ENCODE data around the gene EHD1. TPM values are rescaled to one million over a fixed set of nuclear protein-coding genes. Genes with fewer than 3 reads are reported as not detected.
A peak's percentile ranks its signal among the peaks of the same experiment; 100 is the strongest.

The EHD1 gene
- total and polyA plus RNA-seq, 3 donors from 2014 or later = 230 to 455 (median 328) TPM

DNA sequence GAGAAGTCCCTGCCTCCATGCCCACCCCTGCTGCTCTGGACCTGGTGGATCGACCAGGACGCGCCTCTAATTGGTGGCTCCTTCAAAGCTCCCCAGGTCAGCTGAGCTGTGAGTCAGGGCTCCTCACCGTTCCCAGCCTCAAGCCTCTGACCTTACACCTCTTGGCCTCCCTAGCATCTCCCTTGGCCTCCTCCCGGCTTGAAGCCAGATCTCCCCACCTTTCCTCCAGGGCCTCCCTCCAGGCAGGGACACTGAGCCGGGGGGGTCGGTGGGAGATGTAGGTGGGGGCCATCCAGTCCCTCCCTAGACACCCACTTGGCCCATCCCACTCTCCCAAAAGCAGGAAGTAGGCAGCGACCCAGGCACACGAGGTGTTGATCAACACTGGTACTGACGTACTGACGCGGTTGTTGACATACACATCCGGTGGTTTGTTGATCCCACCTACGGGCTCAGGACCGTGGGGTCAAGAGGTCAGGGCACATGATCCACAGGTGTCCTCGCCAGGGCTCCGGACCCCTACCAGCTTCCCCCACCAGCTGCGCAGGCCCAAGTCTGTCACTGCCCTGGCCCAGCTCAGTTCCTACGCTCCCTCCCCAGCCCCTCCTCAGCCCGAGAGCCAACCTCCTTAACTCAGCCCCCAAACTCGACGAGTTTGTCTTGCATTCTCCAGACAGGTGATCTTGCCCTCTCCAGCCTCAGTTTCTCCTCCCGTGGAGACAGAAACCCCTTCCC, 37.8 kb upstream of the EHD1 start:
- intact Hi-C loops (cut with DNase I; ENCODE audit: low total_unique reads) = no loop called here
- Histone ChIP-seq H3K4me3 (peak overlapping the region; percentile 71 to 89), H3K9me3 (no peaks in the 10 kb centered on the region), H3K27me3 (no peaks in the 10 kb centered on the region), H3K27ac (peak overlapping the region; percentile 58 to 79), H3K36me3 (ENCODE audit: low read depth, missing control alignments) (no peaks in the 10 kb centered on the region), H3K4me1 (peaks cover 19% of the 10 kb centered on the region)
- WGBS, 2 donors = 2 to 8% methylated on average over 15 to 23 of the region's 23 CpGs
- TF ChIP-seq, protein P1, sequence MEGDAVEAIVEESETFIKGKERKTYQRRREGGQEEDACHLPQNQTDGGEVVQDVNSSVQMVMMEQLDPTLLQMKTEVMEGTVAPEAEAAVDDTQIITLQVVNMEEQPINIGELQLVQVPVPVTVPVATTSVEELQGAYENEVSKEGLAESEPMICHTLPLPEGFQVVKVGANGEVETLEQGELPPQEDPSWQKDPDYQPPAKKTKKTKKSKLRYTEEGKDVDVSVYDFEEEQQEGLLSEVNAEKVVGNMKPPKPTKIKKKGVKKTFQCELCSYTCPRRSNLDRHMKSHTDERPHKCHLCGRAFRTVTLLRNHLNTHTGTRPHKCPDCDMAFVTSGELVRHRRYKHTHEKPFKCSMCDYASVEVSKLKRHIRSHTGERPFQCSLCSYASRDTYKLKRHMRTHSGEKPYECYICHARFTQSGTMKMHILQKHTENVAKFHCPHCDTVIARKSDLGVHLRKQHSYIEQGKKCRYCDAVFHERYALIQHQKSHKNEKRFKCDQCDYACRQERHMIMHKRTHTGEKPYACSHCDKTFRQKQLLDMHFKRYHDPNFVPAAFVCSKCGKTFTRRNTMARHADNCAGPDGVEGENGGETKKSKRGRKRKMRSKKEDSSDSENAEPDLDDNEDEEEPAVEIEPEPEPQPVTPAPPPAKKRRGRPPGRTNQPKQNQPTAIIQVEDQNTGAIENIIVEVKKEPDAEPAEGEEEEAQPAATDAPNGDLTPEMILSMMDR (IDR thresholded peaks at IDR 0.05) = no peak
- no peak for TF ChIP-seq POLR2A (IDR thresholded peaks at IDR 0.05)
- peak; percentile 54 for DNase-seq

DNA sequence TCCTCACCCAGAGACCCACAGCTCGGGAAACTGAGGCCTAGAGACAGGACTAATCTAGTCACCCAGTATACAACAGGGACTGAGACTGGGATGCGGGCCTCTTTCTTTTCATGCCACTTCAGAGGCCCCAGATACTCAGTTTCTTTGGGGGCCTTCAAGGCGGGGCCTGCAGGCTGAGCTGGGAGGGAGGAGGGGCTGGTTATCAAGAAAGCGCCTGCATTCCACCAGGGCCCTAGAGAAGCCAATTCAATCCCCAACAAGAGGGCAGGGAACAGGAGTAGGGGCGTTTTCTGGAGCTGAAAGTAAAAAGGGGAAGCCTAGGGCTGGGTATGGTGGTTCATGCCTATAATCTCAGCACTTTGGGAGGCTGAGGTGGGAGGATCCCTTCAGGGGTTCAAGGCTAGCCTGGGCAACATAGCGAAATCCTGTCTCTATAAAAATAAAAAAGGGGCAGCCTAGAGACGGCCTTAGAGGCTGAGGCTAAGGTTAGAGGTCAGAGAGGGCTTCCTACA, 37.0 kb upstream of the EHD1 start:
- Histone ChIP-seq H3K27ac (peak overlapping the region; percentile 58 to 79), H3K9me3 (no peaks in the 10 kb centered on the region), H3K4me1 (peaks cover 19% of the 10 kb centered on the region), H3K36me3 (ENCODE audit: low read depth, missing control alignments) (no peaks in the 10 kb centered on the region), H3K4me3 (no peak overlapping the region), H3K27me3 (no peaks in the 10 kb centered on the region)
- intact Hi-C loops (cut with DNase I; ENCODE audit: low total_unique reads) = no loop called here
- WGBS, 2 donors = 67% methylated on average over 6 to 7 of the region's 7 CpGs
- no peak for DNase-seq
- TF ChIP-seq, protein P1 (IDR thresholded peaks at IDR 0.05) = no peak
- TF ChIP-seq POLR2A (IDR thresholded peaks at IDR 0.05) = no peak

DNA sequence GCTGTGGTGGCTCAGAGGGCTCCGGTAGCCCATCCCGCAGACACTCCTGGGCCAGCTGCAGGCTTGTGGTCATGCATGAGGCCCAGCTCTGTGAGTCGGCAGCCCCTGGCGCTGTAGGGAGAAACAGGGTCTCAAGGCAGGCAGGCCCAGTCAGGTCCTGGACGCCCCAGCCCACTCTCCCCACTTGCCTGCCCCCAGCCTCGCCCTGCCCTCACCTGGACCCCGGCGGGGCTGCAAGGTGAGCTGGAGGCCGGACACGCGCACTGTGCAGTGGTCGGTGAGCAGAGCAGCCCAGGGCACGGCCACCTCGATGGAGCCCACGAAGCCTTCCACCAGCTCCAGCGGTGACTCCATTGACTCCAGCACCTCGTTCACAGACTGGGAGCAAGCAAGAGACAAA, 35.7 kb upstream of the EHD1 start:
- TF ChIP-seq, protein P1 (IDR thresholded peaks at IDR 0.05) = no peak
- TF ChIP-seq POLR2A (IDR thresholded peaks at IDR 0.05) = no peak
- 93% methylated on average over 17 of the region's 17 CpGs; no CpG with 5 or more reads in 1 of the 2 donors for WGBS, 2 donors
- intact Hi-C loops (cut with DNase I; ENCODE audit: low total_unique reads) = no loop called here
- peaks cover 19% of the 10 kb centered on the region for H3K4me1 ChIP-seq
- no peak overlapping the region for H3K27ac ChIP-seq
- DNase-seq = no peak
- H3K4me3 ChIP-seq = no peak overlapping the region
- no peaks in the 10 kb centered on the region for H3K9me3 ChIP-seq
- no peaks in the 10 kb centered on the region for H3K36me3 ChIP-seq (ENCODE audit: low read depth, missing control alignments)
- H3K27me3 ChIP-seq = no peaks in the 10 kb centered on the region

- Histone ChIP-seq H3K4me1 (peaks cover 17% of the 10 kb centered on the region), H3K36me3 (ENCODE audit: low read depth, missing control alignments) (no peaks in the 10 kb centered on the region), H3K27me3 (no peaks in the 10 kb centered on the region), H3K4me3 (no peak overlapping the region), H3K27ac (no peak overlapping the region), H3K9me3 (no peaks in the 10 kb centered on the region)
- intact Hi-C loops (cut with DNase I; ENCODE audit: low total_unique reads) = no loop called here
- 84 to 89% methylated on average over 12 to 18 of the region's 18 CpGs for WGBS, 2 donors
- DNase-seq = no peak
- TF ChIP-seq, protein P1 (IDR thresholded peaks at IDR 0.05) = no peak
- no peak for TF ChIP-seq POLR2A (IDR thresholded peaks at IDR 0.05)
Measured at GRCh38 chr11:64913171-64913727, 34.8 kb upstream of the EHD1 start.

Measured in testis (tissue), 3 donors.